Left lung (tissue), 10 donors: ENCODE results near the gene ARSI. TPM values are rescaled to one million over a fixed set of nuclear protein-coding genes. Genes with fewer than 3 reads are reported as not detected.

Experiments used
- ATAC-seq: fragments of 200-7000 bp; cut with Tn5 transposase; one replicate; pipeline ENCODE4 v1.9.1; 2020; ENCODE audit warnings: moderate library complexity
- DNase-seq, 4 donors: peaks; one replicate each; pipeline ENCODE4 v3.0.0-alpha.2; 2013 to 2020
- H3K27ac ChIP-seq, 2 donors: fragments of 200-600 bp; sonication (generic) in 1 of 2; one replicate each; pipeline versions ENCODE4 v1.5.0 to v1.8.0; 2020 to 2021
- H3K27me3 ChIP-seq, 2 donors: fragments of 200-600 bp; sonication (generic) in 1 of 2; one replicate each; pipeline versions ENCODE4 v1.5.0 to v1.8.0; 2020 to 2021
- H3K36me3 ChIP-seq, 2 donors: fragments of 200-600 bp; sonication (generic) in 1 of 2; one replicate each; pipeline versions ENCODE4 v1.5.0 to v1.8.0; 2020 to 2021
- H3K4me1 ChIP-seq, 2 donors: fragments of 200-600 bp; one replicate each; pipeline ENCODE4 v1.8.0; 2021
- H3K4me3 ChIP-seq, 2 donors: fragments of 200-600 bp; sonication (generic) in 1 of 2; one replicate each; pipeline versions ENCODE4 v1.5.0 to v1.8.0; 2020 to 2021; ENCODE audit warnings: mild to moderate bottlenecking in 1 of 2
- H3K9me3 ChIP-seq, 2 donors: fragments of 200-600 bp; sonication (generic) in 1 of 2; one replicate each; pipeline versions ENCODE4 v1.5.0 to v1.8.0; 2020 to 2021
- intact Hi-C, 2 donors: fragments of 100-400 bp; cut with DNase I; formaldehyde crosslinking; loops; one replicate each; pipeline versions ENCODE4 v1.11.2 to v1.14.2; 2022
- polyA plus RNA-seq, 6 donors: library from polyadenylated mRNA; unstranded; fragments of 120-200 nt; gene quantifications; one replicate each; pipeline ENCODE4 v1.2.1, GENCODE V29; 2013; ENCODE audit not compliant: insufficient read length in 6 of 6
- total RNA-seq, 2 donors: library from RNA; stranded (reverse); fragmentation: NEBNext Ultra II Directional; extraction: Animal tissue kit (Norgen Biotek cat#: 25700); gene quantifications; one replicate each; pipeline ENCODE4 v1.2.1, GENCODE V29; 2021
- TF ChIP-seq, protein P1 (sequence below), 2 donors: fragments of 200-600 bp; sonication (generic) in 1 of 2; IDR thresholded peaks; one replicate each; pipeline versions ENCODE4 v1.5.0 to v1.8.0; 2021; ENCODE audit warnings: antibody characterized with exemption in 2 of 2
- donor health status: DM: no; HTN: yes; CAD: no.
- donor health status: DM: no; HTN: no; CAD: no.

The ARSI gene
- total and polyA plus RNA-seq, 8 donors = 6.6 to 31.8 (median 21.5) TPM

DNA sequence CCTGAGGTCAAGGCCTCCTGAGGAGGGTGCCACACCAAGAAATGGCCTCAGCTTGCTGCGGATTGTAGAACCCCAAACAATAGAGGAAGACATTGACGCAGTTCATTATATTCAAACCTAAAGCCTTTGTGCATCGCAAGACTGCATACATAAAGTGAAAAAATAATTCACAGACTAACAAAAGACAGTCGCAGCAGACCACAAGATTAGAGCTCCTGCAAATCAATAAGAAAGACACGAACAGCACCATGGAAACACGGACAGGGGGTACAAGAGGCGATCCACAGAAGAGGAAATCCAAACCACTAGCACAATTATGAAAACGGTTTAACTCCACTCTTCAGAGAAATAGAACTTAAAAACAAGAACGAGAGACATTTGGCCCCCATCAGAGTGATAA lies 44.7 kb upstream of the ARSI start:
- H3K36me3 ChIP-seq = no peaks in the 10 kb centered on the region
- H3K9me3 ChIP-seq = no peaks in the 10 kb centered on the region
- intact Hi-C loops = no loop called here
- TF ChIP-seq, protein P1, sequence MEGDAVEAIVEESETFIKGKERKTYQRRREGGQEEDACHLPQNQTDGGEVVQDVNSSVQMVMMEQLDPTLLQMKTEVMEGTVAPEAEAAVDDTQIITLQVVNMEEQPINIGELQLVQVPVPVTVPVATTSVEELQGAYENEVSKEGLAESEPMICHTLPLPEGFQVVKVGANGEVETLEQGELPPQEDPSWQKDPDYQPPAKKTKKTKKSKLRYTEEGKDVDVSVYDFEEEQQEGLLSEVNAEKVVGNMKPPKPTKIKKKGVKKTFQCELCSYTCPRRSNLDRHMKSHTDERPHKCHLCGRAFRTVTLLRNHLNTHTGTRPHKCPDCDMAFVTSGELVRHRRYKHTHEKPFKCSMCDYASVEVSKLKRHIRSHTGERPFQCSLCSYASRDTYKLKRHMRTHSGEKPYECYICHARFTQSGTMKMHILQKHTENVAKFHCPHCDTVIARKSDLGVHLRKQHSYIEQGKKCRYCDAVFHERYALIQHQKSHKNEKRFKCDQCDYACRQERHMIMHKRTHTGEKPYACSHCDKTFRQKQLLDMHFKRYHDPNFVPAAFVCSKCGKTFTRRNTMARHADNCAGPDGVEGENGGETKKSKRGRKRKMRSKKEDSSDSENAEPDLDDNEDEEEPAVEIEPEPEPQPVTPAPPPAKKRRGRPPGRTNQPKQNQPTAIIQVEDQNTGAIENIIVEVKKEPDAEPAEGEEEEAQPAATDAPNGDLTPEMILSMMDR (IDR thresholded peaks at IDR 0.05) = no peak
- H3K27me3 ChIP-seq = no peaks in the 10 kb centered on the region
- DNase-seq = no peak
- no peak overlapping the region for H3K27ac ChIP-seq
- no peak for ATAC-seq
- no peak overlapping the region for H3K4me3 ChIP-seq
- H3K4me1 ChIP-seq = peaks cover 0 to 15% of the 10 kb centered on the region in 2 donors

- H3K4me3 ChIP-seq = no peak overlapping the region
- H3K4me1 ChIP-seq = peaks cover 0 to 10% of the 10 kb centered on the region in 2 donors
- no peaks in the 10 kb centered on the region for H3K36me3 ChIP-seq
- H3K27me3 ChIP-seq = no peaks in the 10 kb centered on the region
- ATAC-seq = no peak
- no peak overlapping the region for H3K27ac ChIP-seq
- H3K9me3 ChIP-seq = no peaks in the 10 kb centered on the region
- DNase-seq = no peak
- intact Hi-C loops = no loop called here
- TF ChIP-seq, protein P1 (IDR thresholded peaks at IDR 0.05) = no peak
Observed at GRCh38 chr5:150347003-150347402, 44.3 kb upstream of the ARSI start.

DNA sequence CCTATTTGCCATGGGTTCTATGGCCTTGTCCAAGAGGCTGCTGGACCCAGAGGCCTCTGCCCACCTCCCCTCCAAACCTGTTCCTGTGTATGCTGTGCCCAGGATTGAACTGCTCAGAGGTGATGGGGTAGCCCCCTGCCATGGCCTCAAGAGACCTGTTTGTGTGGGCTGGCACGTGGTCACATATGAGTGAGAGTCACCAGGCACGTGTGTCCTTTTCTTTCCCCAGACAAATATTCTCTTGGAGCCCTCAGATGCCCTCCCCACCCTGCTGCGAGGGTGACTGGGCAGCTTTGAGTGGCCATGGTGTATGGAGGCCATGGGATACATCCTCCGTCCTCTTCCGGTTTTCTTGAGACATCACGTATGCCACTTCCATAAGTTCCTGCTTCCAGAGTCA lies 43.9 kb upstream of the ARSI start:
- Histone ChIP-seq H3K4me3 (no peak overlapping the region), H3K36me3 (no peaks in the 10 kb centered on the region), H3K9me3 (no peaks in the 10 kb centered on the region), H3K4me1 (peaks cover 0 to 9% of the 10 kb centered on the region in 2 donors), H3K27me3 (no peaks in the 10 kb centered on the region), H3K27ac (no peak overlapping the region)
- ATAC-seq = no peak
- TF ChIP-seq, protein P1 (IDR thresholded peaks at IDR 0.05) = no peak
- intact Hi-C loops = no loop called here
- no peak for DNase-seq

DNA sequence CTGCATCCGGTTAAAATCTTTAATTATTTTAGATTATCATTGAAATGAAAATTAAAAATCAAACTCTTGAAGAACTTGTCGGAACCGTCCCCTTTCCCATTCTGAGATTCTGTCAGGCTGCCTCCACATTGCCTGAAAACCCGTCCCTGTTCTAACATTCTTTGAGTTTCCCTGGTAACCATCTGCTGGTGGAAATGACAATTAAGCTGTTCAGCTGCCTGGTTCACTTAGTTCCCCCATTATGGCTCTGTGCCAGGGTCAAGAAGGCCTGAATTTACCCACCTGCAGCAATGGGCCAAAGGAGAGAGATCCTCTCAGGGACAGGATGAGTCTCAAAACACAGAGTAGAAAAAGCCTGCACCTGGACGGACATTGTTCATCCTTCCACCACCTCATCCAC lies 43.0 kb upstream of the ARSI start:
- ATAC-seq = no peak
- intact Hi-C loops = no loop called here
- Histone ChIP-seq H3K36me3 (no peaks in the 10 kb centered on the region), H3K27ac (no peak overlapping the region), H3K27me3 (no peaks in the 10 kb centered on the region), H3K4me1 (peaks cover 0 to 4% of the 10 kb centered on the region in 2 donors), H3K9me3 (no peaks in the 10 kb centered on the region), H3K4me3 (no peak overlapping the region)
- DNase-seq = no peak
- TF ChIP-seq, protein P1 (IDR thresholded peaks at IDR 0.05) = no peak

DNA sequence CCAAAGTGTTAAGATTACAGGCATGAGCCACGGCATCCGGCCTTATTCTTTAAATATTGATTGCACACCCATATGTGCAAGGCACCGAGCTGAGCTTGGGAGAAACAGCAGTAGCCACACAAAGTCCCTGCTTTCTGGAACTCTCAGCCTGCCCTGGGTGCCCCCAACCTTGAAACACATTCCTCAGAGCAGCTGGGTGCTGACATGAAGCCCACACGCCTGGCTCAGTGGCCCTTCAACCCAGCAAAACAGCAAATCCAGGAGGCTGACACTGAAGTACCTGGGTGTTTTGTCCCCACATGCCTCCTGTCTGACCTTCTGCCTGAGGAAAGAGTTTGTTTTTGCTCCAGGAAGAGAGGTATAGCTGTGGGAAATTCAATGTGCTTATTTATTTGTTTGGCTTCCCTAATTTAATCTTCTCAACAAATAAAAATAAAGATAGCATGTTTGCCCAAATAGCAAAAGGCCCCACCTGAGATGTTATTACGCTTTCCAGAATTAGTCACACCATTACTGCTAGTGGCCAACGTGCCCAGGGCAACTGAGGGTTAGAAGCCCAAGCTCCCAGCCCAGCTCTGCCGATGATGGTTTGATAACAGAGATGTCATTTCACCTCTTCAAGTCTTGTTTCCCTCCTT lies 41.4 kb upstream of the ARSI start:
- H3K4me1 ChIP-seq = no peaks in the 10 kb centered on the region
- no peak overlapping the region for H3K27ac ChIP-seq
- H3K27me3 ChIP-seq = no peaks in the 10 kb centered on the region
- intact Hi-C loops = no loop called here
- TF ChIP-seq, protein P1 (IDR thresholded peaks at IDR 0.05) = no peak
- DNase-seq (no peak), ATAC-seq (no peak)
- no peaks in the 10 kb centered on the region for H3K9me3 ChIP-seq
- H3K4me3 ChIP-seq = no peak overlapping the region
- no peaks in the 10 kb centered on the region for H3K36me3 ChIP-seq
